Activated CD8-positive, alpha-beta T cell treated with anti-CD3 and anti-CD28 coated beads for 36 hours (primary cell): Measurements from ENCODE around the gene ERC2. TPM values are rescaled to one million over a fixed set of nuclear protein-coding genes. Genes with fewer than 3 reads are reported as not detected.

Experiments used
- ATAC-seq: fragments of 200-7000 bp; cut with Tn5 transposase; one replicate; pipeline ENCODE4 v1.10.0; 2021; ENCODE audit warnings: mild to moderate bottlenecking, moderate library complexity
- CTCF ChIA-PET: fragments of 350-600 bp; sonication (Branson Sonifier 250); formaldehyde crosslinking; loops from one replicate; lab custom pipeline; 2021; ENCODE audit warnings: antibody characterized with exemption; lab: Charles Lee
- POLR2A ChIA-PET: fragments of 350-600 bp; sonication (Branson Sonifier 250); formaldehyde crosslinking; loops from one replicate; lab custom pipeline; 2021; ENCODE audit warnings: antibody characterized with exemption; lab: Charles Lee
- DNase-seq: peaks from one replicate; pipeline ENCODE4 v3.0.0-alpha.2; 2020
- H3K27ac Mint-ChIP-seq: one replicate; pipeline ENCODE4 v1.8.0; 2021; ENCODE audit warnings: mild to moderate bottlenecking, mixed read lengths
- H3K27me3 Mint-ChIP-seq: one replicate; pipeline ENCODE4 v1.8.0; 2021; ENCODE audit warnings: mixed read lengths
- H3K36me3 Mint-ChIP-seq: one replicate; pipeline ENCODE4 v1.8.0; 2021; ENCODE audit warnings: low read depth, mixed read lengths
- H3K4me1 Mint-ChIP-seq: one replicate; pipeline ENCODE4 v1.8.0; 2021; ENCODE audit warnings: low read depth, mixed read lengths
- H3K4me3 Mint-ChIP-seq: one replicate; pipeline ENCODE4 v1.8.0; 2021; ENCODE audit warnings: mild to moderate bottlenecking, moderate library complexity, mixed read lengths
- H3K9me3 Mint-ChIP-seq: one replicate; pipeline ENCODE4 v1.8.0; 2021; ENCODE audit warnings: mixed read lengths
- CTCF ChIP-seq: fragments of 200-600 bp; IDR thresholded peaks from one replicate; pipeline ENCODE4 v1.8.0; 2022; ENCODE audit warnings: antibody characterized with exemption, mild to moderate bottlenecking
- intact Hi-C: fragments of 100-400 bp; cut with micrococcal nuclease; formaldehyde crosslinking; loops from one replicate; pipeline ENCODE4 v1.10.0; 2022
- total RNA-seq, 2 experiments: library from RNA; stranded (reverse); gene quantifications; one replicate each; pipeline ENCODE4 v1.2.3, GENCODE V29; 2021

ERC2 gene
- total RNA-seq, 2 experiments from 2014 or later: 0.18 to 0.52 TPM

- intact Hi-C loops: no loop called here
- ChIA-PET CTCF (no interaction called here), POLR2A (no interaction called here)
- ATAC-seq (no peak), DNase-seq (no peak)
- no peaks in the 10 kb centered on the region for H3K4me1 Mint-ChIP-seq
- no peaks in the 10 kb centered on the region for H3K36me3 Mint-ChIP-seq
- no peak overlapping the region for H3K27ac Mint-ChIP-seq
- no peaks in the 10 kb centered on the region for H3K9me3 Mint-ChIP-seq
- no peak overlapping the region for H3K4me3 Mint-ChIP-seq
- no peak for TF ChIP-seq CTCF
- H3K27me3 Mint-ChIP-seq: no peaks in the 10 kb centered on the region
These were observed 769.4 kb downstream of the ERC2 start for GRCh38 chr3:55698831-55699230.

- ChIA-PET POLR2A (interaction anchor here (0.7 kb wide), 1 partner anchor 19 kb away, joined by 3 read pairs; no protein-coding TSS in a partner anchor), CTCF (no interaction called here)
- H3K9me3 Mint-ChIP-seq: no peaks in the 10 kb centered on the region
- H3K4me3 Mint-ChIP-seq: no peak overlapping the region
- TF ChIP-seq CTCF: no peak
- no peaks in the 10 kb centered on the region for H3K4me1 Mint-ChIP-seq
- H3K27ac Mint-ChIP-seq: no peak overlapping the region
- no peaks in the 10 kb centered on the region for H3K27me3 Mint-ChIP-seq
- intact Hi-C loops: no loop called here
- H3K36me3 Mint-ChIP-seq: no peaks in the 10 kb centered on the region
- no peak for ATAC-seq
- DNase-seq: no peak
These were observed 770.9 kb downstream of the ERC2 start for GRCh38 chr3:55697177-55697865.

GRCh38 chr3:55692957-55693558 is 775.2 kb downstream of the ERC2 start:
- no peak for ATAC-seq
- Mint-ChIP-seq H3K36me3 (no peaks in the 10 kb centered on the region), H3K27me3 (no peaks in the 10 kb centered on the region), H3K4me3 (no peak overlapping the region), H3K9me3 (no peaks in the 10 kb centered on the region), H3K27ac (no peak overlapping the region), H3K4me1 (no peaks in the 10 kb centered on the region)
- ChIA-PET CTCF (no interaction called here), POLR2A (no interaction called here)
- no peak for DNase-seq
- TF ChIP-seq CTCF: no peak
- intact Hi-C loops: no loop called here

GRCh38 chr3:55692295-55692956 is 775.8 kb downstream of the ERC2 start:
- H3K27ac Mint-ChIP-seq: no peak overlapping the region
- intact Hi-C loops: no loop called here
- no peak for TF ChIP-seq CTCF

GRCh38 chr3:55691141-55691540 is 777.1 kb downstream of the ERC2 start:
- Mint-ChIP-seq H3K9me3 (no peaks in the 10 kb centered on the region), H3K4me3 (no peak overlapping the region), H3K27me3 (no peaks in the 10 kb centered on the region), H3K4me1 (no peaks in the 10 kb centered on the region), H3K36me3 (no peaks in the 10 kb centered on the region), H3K27ac (no peak overlapping the region)
- no peak for DNase-seq
- TF ChIP-seq CTCF: no peak
- intact Hi-C loops: no loop called here
- no peak for ATAC-seq
- CTCF ChIA-PET: no interaction called here
- POLR2A ChIA-PET: no interaction called here

More at GRCh38 chr3:55692295-55692956, 775.8 kb downstream of the ERC2 start:
- no peak overlapping the region for H3K4me3 Mint-ChIP-seq
- no peak for ATAC-seq
- H3K27me3 Mint-ChIP-seq: no peaks in the 10 kb centered on the region
- no peak for DNase-seq
- no peaks in the 10 kb centered on the region for H3K4me1 Mint-ChIP-seq
- CTCF ChIA-PET: no interaction called here
- no peaks in the 10 kb centered on the region for H3K36me3 Mint-ChIP-seq
- no peaks in the 10 kb centered on the region for H3K9me3 Mint-ChIP-seq
- POLR2A ChIA-PET: no interaction called here
